GM12801 (cell line): ENCODE measurements around the gene IPO5.

ENCODE experiments used
- TF ChIP-seq, protein P1 (sequence below): IDR thresholded peaks from one replicate; pipeline ENCODE4 v1.5.1; 2011; ENCODE audit warnings: control low read depth; ENCODE audit not compliant: insufficient read length; ENCODE audit errors: extremely low read depth

IPO5 gene

DNA sequence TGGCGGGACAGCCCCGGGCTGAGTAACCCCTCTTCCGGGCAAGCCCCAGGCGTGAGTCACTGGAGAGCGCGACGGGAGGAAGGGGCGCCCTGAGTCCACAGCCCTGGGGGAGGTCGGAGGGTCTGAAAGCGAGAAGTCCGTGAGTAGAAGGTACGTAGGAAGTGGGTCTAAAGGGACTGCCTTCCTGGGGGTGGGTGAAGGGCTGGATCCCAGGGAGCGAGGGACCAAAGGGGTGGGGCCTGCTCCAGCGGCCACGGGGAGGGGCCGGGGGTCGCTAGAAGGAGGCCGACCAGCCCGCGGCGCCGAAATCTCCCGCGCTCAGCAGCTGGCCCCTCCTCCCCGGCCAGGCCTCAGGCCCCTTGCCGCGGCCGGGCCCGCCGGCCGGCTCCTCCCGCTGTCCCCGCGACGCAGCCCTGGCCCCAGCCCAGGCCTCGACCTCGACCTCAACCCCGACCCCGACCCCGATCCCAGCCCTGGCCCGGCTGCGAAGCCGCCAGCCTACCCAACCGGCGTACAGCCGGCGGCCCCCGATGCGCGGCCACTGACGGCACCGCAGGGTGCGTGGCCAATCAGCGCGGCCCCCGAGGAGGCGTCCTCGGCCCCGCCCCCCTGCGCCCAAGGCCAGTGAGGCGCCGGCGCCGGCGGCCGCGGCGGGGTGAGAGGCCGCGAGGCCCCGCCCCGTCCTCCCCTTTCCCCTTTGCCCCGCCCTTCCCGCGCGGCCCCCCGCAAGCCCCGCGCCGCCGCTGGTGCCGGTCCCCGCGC lies 22.6 kb downstream of the IPO5 start:
- TF ChIP-seq, protein P1, sequence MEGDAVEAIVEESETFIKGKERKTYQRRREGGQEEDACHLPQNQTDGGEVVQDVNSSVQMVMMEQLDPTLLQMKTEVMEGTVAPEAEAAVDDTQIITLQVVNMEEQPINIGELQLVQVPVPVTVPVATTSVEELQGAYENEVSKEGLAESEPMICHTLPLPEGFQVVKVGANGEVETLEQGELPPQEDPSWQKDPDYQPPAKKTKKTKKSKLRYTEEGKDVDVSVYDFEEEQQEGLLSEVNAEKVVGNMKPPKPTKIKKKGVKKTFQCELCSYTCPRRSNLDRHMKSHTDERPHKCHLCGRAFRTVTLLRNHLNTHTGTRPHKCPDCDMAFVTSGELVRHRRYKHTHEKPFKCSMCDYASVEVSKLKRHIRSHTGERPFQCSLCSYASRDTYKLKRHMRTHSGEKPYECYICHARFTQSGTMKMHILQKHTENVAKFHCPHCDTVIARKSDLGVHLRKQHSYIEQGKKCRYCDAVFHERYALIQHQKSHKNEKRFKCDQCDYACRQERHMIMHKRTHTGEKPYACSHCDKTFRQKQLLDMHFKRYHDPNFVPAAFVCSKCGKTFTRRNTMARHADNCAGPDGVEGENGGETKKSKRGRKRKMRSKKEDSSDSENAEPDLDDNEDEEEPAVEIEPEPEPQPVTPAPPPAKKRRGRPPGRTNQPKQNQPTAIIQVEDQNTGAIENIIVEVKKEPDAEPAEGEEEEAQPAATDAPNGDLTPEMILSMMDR = no peak

DNA sequence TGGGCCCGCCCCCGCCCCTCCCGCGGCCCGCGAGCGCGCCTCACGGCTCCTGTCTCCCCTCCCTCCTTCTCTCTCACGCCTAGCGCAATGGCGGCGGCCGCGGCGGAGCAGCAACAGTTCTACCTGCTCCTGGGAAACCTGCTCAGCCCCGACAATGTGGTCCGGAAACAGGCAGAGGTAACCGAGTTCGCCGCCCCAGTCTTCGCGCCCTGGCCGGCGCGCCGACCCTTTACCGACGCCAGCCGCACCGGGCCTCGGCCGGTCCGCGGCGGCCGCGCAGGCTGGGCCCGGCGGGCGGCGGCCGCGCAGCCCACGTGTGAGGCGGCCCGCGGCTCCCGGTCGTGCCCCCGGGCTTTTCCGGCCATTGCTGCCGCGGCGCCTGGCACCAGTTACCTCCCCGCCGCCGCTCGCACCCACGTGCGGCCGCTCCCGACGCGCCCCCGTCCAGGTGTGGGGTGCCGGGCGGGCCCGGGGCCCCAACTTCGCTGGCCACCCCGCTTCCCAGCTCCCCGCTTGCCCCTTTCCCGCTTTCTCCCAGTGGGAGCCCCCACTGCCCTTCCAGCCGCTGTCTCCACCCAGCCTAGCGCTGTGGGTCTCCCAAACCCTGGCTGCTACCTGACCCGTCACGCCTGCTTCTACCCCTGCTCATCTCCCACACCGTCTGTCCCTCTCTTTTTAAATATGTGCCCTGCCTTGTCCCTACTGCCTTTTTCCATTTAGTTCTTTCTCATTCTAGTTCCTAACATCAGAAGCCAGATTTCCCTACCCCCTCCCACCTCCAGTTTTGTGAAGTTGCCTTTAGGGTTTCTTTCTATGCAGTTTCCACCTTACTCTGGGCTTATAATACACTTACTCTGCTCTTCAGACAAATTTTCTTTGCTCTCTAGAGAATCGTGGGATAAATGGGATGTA lies 23.4 kb downstream of the IPO5 start:
- TF ChIP-seq, protein P1 = no peak

DNA sequence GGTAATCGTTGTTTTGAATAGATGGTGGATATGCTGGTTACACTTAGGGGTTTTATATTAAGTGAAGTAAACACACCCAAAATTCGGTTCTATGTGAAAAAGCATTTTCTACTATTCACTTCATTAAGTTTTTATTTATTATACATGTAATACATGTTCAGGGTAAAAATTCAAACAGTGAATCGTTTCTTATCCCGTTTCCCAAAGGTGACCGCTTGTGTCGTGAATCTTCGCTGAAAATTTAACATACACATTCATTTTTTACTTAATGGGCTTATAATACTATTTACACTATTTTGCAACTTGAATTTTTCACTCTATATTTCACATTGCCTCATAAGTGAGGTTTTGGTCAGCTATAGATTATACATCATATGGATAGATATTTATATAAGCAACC lies 24.5 kb downstream of the IPO5 start:
- TF ChIP-seq, protein P1 = no peak

DNA sequence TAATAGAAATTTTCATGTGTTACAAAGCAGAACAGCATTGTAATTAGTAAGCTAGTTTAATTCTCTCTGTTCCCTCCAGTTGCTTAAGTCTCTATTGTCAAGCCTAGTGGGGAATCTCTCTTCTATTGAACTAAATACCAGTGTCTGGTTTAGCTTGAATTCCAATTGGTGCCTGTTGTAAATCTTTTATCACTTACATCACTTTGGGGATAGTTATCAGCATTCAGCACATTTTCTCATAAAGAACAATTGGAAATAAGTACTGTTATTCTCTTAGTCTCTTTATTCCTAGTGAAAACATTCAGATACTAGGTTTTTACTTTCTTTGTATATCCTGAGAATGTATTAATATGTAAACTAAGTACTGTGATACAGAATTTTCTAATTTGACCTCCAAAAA lies 25.2 kb downstream of the IPO5 start:
- TF ChIP-seq, protein P1 = no peak

DNA sequence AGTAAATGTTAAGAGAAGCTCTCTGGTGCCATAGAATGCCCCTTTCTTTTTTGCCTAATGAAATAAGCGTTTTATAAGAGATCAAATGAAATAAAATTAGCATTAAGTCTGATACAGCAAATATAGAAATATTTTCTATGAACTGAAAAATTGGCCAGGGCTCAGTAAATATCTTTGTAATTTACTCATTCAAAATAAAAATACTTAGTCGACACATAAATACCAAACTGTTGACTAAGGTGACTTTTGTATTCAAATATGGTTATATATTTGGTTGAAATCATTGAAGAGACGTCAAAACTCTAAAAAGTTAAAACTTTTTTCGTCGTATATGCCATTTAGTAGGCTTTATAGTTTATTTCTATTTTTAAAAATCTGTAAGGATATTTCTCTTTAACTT lies 25.6 kb downstream of the IPO5 start:
- TF ChIP-seq, protein P1 = no peak

DNA sequence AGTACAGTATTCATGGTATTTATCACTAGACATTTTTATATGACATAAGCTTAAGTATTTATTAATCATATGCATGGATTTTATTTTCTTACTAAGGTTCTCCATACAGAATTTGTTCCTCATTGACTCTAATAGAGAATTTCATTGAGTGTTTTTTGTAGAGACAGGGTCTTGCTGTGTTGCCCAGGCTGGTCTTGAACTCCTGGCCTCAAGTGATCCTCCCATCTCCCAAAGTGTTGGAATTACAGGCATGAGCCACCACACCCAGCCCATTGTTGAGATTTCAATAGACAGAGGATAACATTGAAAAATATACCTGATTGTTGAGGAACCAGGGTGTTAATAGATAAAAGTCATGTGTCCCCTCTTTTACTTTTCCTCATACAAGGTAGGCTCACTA lies 26.1 kb downstream of the IPO5 start:
- TF ChIP-seq, protein P1 = no peak

DNA sequence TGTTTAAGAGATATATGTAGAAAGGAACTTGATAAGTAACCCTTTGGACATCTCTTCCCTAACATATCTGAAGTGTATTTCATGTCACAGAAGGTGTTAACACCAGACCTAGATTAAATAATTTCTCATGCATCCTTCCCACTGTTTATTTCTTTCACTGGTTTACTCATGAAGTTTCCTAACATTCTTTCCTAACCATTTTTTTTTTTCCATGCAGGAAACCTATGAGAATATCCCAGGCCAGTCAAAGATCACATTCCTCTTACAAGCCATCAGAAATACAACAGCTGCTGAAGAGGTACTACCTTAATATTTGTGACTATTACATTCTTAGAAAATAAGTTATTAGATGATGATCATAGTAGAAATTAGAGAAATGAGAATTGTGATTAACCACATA lies 28.8 kb downstream of the IPO5 start:
- TF ChIP-seq, protein P1 = no peak
